Measurements from ENCODE around the gene MMP1.

Gene MMP1

DNA sequence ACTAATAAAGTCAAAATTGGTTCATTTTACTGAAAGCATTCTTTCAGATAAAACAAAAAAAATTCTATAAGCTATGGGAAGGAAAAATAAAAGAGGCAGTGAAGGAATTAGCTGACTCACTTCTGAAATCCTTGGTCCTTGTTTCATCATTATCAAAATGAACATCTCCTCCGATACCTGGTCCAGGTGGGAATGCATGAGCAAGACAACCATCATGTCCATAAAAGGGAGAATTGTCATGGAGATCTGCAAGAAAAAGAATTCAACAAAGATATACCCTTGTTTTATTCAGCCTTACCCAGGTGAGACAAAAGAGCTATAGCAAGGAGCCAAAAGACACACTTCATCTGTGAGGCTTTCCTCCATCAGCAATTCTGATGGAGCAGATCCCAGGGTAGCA is 44.7 kb downstream of the MMP1 start:
- TF ChIP-seq EP300 (IDR thresholded peaks at IDR 0.05; ENCODE audit: borderline replicate concordance): no peak
- TF ChIP-seq NFIC (IDR thresholded peaks at IDR 0.05): no peak

DNA sequence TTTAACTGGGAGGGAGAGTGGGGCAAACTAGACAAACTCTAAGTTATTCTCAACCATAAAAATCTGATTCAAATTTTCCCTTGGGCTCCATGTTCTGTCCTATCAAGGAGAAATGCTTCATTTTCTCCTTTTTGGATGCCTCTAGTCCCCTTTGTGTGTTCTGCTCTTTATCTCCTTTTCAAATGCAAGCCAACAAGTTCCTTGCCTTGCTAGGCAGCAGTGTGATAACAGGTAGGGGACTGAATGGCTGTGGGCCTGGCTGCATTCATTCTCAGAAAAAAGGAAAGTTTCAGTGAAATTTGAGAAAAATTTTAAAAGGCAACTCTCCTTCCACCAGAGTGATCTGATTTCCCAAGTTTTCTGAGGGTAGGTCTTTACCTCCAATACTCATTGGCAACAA is 46.3 kb downstream of the MMP1 start:
- no peak for TF ChIP-seq ZBTB7A (IDR thresholded peaks at IDR 0.05; ENCODE audit: low read depth)
- no peak for TF ChIP-seq EP300 (IDR thresholded peaks at IDR 0.05; ENCODE audit: borderline replicate concordance)
- no peak for TF ChIP-seq YY1 (IDR thresholded peaks at IDR 0.05; ENCODE audit: low read depth)
- no peak for TF ChIP-seq EGR1 (IDR thresholded peaks at IDR 0.05)
- TF ChIP-seq CEBPB (IDR thresholded peaks at IDR 0.05): no peak
- no peak for TF ChIP-seq TEAD4 (IDR thresholded peaks at IDR 0.05)
- TF ChIP-seq TAF1 (IDR thresholded peaks at IDR 0.05; ENCODE audit: low read depth): no peak
- TF ChIP-seq, protein P1, sequence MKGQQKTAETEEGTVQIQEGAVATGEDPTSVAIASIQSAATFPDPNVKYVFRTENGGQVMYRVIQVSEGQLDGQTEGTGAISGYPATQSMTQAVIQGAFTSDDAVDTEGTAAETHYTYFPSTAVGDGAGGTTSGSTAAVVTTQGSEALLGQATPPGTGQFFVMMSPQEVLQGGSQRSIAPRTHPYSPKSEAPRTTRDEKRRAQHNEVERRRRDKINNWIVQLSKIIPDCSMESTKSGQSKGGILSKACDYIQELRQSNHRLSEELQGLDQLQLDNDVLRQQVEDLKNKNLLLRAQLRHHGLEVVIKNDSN (IDR thresholded peaks at IDR 0.05): no peak
- TF ChIP-seq CREB1 (IDR thresholded peaks at IDR 0.05; ENCODE audit: low read depth): no peak
- no peak for TF ChIP-seq RAD21 (IDR thresholded peaks at IDR 0.05; ENCODE audit: low read depth)
- TF ChIP-seq FOXM1 (IDR thresholded peaks at IDR 0.05; ENCODE audit: borderline replicate concordance, low read depth): no peak
- TF ChIP-seq, protein P2, sequence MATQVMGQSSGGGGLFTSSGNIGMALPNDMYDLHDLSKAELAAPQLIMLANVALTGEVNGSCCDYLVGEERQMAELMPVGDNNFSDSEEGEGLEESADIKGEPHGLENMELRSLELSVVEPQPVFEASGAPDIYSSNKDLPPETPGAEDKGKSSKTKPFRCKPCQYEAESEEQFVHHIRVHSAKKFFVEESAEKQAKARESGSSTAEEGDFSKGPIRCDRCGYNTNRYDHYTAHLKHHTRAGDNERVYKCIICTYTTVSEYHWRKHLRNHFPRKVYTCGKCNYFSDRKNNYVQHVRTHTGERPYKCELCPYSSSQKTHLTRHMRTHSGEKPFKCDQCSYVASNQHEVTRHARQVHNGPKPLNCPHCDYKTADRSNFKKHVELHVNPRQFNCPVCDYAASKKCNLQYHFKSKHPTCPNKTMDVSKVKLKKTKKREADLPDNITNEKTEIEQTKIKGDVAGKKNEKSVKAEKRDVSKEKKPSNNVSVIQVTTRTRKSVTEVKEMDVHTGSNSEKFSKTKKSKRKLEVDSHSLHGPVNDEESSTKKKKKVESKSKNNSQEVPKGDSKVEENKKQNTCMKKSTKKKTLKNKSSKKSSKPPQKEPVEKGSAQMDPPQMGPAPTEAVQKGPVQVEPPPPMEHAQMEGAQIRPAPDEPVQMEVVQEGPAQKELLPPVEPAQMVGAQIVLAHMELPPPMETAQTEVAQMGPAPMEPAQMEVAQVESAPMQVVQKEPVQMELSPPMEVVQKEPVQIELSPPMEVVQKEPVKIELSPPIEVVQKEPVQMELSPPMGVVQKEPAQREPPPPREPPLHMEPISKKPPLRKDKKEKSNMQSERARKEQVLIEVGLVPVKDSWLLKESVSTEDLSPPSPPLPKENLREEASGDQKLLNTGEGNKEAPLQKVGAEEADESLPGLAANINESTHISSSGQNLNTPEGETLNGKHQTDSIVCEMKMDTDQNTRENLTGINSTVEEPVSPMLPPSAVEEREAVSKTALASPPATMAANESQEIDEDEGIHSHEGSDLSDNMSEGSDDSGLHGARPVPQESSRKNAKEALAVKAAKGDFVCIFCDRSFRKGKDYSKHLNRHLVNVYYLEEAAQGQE (IDR thresholded peaks at IDR 0.05; ENCODE audit: low read depth): no peak
- no peak for TF ChIP-seq NFIC (IDR thresholded peaks at IDR 0.05)
- TF ChIP-seq, protein P3, sequence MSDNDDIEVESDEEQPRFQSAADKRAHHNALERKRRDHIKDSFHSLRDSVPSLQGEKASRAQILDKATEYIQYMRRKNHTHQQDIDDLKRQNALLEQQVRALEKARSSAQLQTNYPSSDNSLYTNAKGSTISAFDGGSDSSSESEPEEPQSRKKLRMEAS (IDR thresholded peaks at IDR 0.05): no peak
- TF ChIP-seq TCF12 (IDR thresholded peaks at IDR 0.05; ENCODE audit: low read depth): no peak

DNA sequence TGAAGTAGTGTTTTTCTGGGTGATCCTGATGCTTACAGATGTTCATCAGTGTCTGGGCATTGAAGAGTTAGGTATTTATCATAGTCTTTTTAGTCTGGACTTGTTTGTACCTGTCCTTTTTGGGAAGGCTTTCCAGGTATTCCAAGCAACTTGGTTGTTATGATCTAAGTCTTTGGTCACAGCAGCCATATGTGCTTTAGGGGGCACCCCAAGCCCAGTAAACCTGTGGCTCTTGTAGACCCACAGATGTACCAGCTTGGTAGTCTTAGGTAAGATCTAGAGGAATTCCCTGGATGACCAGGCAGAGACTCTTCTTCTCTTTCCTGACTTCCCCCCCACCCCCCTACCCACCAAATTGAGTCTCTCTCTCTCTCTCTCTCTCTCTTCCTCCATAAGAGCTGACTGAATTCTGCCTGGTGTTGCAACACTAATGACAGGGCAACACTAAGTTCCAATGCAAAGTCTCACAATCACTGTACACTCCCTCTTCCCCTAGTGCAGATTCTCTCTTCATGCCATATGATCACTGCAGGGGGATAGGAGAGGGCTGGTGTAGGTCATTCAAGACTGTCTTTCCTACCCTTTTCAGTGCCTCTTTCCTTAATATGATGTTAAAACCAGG is 48.7 kb downstream of the MMP1 start:
- no peak for TF ChIP-seq NFIC (IDR thresholded peaks at IDR 0.05)
- TF ChIP-seq TCF12 (IDR thresholded peaks at IDR 0.05; ENCODE audit: low read depth): no peak
- TF ChIP-seq, protein P3 (IDR thresholded peaks at IDR 0.05): no peak
- no peak for TF ChIP-seq CREB1 (IDR thresholded peaks at IDR 0.05; ENCODE audit: low read depth)
- TF ChIP-seq, protein P1 (IDR thresholded peaks at IDR 0.05): no peak
- TF ChIP-seq, protein P2 (IDR thresholded peaks at IDR 0.05; ENCODE audit: low read depth): no peak
- TF ChIP-seq EGR1 (IDR thresholded peaks at IDR 0.05): no peak
- no peak for TF ChIP-seq TEAD4 (IDR thresholded peaks at IDR 0.05)
- no peak for TF ChIP-seq FOXM1 (IDR thresholded peaks at IDR 0.05; ENCODE audit: borderline replicate concordance, low read depth)
- TF ChIP-seq ZBTB7A (IDR thresholded peaks at IDR 0.05; ENCODE audit: low read depth): no peak
- TF ChIP-seq RAD21 (IDR thresholded peaks at IDR 0.05; ENCODE audit: low read depth): no peak
- TF ChIP-seq YY1 (IDR thresholded peaks at IDR 0.05; ENCODE audit: low read depth): no peak
- TF ChIP-seq EP300 (IDR thresholded peaks at IDR 0.05; ENCODE audit: borderline replicate concordance): no peak
- no peak for TF ChIP-seq CEBPB (IDR thresholded peaks at IDR 0.05)
- no peak for TF ChIP-seq TAF1 (IDR thresholded peaks at IDR 0.05; ENCODE audit: low read depth)

DNA sequence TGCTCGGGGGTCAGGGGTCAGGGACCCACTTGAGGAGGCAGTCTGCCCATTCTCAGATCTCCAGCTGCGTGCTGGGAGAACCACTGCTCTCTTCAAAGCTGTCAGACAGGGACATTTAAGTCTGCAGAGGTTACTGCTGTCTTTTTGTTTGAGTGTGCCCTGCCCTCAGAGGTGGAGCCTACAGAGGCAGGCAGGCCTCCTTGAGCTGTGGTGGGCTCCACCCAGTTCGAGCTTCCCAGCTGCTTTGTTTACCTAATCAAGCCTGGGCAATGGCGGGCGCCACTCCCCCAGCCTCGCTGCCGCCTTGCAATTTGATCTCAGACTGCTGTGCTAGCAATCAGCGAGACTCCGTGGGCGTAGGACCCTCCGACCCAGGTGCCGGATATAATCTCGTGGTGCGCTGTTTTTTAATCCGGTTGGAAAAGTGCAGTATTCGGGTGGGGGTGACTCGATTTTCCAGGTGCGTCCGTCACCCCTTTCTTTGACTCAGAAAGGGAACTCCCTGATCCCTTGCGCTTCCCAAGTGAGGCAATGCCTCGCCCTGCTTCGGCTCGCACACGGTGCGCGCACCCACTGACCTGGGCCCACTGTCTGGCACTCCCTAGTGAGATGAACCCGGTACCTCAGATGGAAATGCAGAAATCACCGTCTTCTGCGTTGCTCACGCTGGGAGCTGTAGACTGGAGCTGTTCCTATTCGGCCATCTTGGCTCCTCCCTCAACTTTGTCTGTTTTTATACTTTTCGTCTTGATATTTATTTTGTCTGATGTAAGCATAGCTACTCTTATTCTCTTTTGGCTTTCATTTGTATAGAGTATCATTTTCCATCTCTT is 51.0 kb downstream of the MMP1 start:
- peak; percentile 73 for TF ChIP-seq EGR1 (IDR thresholded peaks at IDR 0.05)
- peak; percentile 54; the same call in 1 of the 2 replicates for TF ChIP-seq YY1 (IDR thresholded peaks at IDR 0.05; ENCODE audit: low read depth)
- TF ChIP-seq, protein P3 (IDR thresholded peaks at IDR 0.05): 0 out of 2 replicates have a peak, but pooled peaks have one; percentile 26
